HG03108 (cell line): ENCODE results near the gene RABGAP1.

Experiments
- ATAC-seq: cut with Tn5 transposase; IDR thresholded peaks from one replicate; pipeline ENCODE4 v1.9.1; 2021; ENCODE audit warnings: moderate library complexity; ENCODE audit not compliant: unreplicated experiment

The RABGAP1 gene

DNA sequence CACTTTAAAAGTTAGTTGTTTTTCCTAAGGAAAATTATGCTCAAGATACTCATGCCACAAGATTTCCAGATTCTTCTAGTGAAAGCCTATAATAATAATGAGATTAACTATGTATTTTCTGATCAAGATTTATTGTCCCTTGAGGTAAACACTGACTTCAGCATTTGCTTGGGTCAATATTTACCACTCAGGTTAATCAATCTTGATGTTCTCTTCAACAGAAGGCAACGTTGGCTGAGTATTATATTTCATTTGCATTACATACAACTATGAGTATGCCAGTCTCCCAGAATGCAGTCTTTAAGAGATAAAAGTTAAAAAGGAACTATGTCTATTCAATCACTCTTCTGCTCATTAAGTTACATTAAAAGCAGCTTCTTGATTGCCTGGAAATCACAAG, 208.2 kb downstream of the RABGAP1 start:
- no peak for ATAC-seq

DNA sequence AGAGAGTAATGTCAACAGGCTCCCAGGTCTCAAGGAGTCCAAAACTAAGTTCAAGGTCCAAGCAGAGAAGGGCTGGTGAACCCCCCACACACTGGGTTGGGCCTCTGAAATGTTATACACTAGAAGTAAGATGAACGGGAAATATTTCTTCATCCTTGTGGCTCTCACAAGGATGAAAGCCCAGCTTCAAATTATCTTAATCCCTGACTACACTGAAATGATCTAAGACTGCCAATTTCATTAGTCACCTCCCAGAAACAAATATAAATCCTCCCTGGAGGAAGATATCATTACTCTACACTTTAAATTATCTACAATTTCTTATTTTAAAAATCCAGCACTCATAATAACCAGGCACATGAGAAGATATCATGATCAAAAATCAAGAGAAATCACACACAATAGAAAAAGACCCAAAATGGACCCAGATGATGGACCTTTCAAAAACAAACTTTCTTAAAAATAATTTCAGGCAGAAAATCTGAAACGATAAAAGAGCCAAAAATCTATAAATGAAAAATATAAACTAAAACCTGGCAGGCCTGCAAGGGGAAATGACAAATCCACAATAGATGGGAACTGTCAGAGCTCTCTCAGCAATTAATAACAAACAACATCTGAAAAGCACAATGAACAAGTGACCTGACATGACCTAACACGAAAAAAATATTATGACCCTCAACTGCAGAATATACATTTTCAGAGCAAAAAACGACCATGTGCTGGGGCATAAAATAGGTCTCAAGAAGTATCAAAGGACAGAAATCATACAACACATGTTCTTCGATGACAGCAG, 210.1 kb downstream of the RABGAP1 start:
- no peak for ATAC-seq
